ENCODE results near the gene MARCHF11.

DNA sequence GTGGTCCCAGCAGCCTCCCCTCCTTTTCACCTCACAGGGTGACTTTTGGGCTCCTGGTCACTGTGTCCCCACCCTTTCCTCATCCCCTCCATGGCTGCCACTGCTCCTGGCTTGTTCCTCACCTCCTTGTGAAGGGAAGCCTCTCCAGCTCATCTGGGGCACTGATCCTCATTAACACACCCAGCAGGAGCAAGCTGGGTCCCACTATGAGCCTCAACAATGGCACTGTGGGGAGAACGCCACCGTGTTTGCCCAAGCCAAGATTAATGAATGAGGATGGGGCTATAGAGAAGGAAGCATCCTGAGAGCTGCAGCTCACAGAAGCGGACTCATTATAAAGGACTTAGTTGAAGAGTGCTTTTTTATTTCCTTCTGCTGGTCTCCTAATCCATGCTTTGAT lies 118.4 kb downstream of the MARCHF11 start:
- TF ChIP-seq, protein P1, sequence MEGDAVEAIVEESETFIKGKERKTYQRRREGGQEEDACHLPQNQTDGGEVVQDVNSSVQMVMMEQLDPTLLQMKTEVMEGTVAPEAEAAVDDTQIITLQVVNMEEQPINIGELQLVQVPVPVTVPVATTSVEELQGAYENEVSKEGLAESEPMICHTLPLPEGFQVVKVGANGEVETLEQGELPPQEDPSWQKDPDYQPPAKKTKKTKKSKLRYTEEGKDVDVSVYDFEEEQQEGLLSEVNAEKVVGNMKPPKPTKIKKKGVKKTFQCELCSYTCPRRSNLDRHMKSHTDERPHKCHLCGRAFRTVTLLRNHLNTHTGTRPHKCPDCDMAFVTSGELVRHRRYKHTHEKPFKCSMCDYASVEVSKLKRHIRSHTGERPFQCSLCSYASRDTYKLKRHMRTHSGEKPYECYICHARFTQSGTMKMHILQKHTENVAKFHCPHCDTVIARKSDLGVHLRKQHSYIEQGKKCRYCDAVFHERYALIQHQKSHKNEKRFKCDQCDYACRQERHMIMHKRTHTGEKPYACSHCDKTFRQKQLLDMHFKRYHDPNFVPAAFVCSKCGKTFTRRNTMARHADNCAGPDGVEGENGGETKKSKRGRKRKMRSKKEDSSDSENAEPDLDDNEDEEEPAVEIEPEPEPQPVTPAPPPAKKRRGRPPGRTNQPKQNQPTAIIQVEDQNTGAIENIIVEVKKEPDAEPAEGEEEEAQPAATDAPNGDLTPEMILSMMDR (conservative IDR thresholded peaks at IDR 0.05; ENCODE audit: low read depth, low read length) = no peak
- no peak for TF ChIP-seq POLR2A (IDR thresholded peaks at IDR 0.05; ENCODE audit: low read depth, low read length)
- TF ChIP-seq, protein P2, sequence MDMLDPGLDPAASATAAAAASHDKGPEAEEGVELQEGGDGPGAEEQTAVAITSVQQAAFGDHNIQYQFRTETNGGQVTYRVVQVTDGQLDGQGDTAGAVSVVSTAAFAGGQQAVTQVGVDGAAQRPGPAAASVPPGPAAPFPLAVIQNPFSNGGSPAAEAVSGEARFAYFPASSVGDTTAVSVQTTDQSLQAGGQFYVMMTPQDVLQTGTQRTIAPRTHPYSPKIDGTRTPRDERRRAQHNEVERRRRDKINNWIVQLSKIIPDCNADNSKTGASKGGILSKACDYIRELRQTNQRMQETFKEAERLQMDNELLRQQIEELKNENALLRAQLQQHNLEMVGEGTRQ (IDR thresholded peaks at IDR 0.05; ENCODE audit: low read depth, low read length) = no peak
- no peak for TF ChIP-seq RCOR1 (IDR thresholded peaks at IDR 0.05; ENCODE audit: insufficient replicate concordance, low read length)
- TF ChIP-seq FOS (IDR thresholded peaks at IDR 0.05; ENCODE audit: low read depth, low read length) = no peak
- TF ChIP-seq RFX5 (IDR thresholded peaks at IDR 0.05; ENCODE audit: low read depth, low read length) = no peak
- no peak for TF ChIP-seq RAD21 (IDR thresholded peaks at IDR 0.05; ENCODE audit: low read length)
- no peak for TF ChIP-seq MAZ (IDR thresholded peaks at IDR 0.05; ENCODE audit: borderline replicate concordance, low read depth, low read length)
- no peak for TF ChIP-seq MXI1 (IDR thresholded peaks at IDR 0.05; ENCODE audit: borderline replicate concordance, low read depth, low read length)
- TF ChIP-seq CHD1 (IDR thresholded peaks at IDR 0.05; ENCODE audit: low read depth, low read length) = no peak
- TF ChIP-seq, protein P3, sequence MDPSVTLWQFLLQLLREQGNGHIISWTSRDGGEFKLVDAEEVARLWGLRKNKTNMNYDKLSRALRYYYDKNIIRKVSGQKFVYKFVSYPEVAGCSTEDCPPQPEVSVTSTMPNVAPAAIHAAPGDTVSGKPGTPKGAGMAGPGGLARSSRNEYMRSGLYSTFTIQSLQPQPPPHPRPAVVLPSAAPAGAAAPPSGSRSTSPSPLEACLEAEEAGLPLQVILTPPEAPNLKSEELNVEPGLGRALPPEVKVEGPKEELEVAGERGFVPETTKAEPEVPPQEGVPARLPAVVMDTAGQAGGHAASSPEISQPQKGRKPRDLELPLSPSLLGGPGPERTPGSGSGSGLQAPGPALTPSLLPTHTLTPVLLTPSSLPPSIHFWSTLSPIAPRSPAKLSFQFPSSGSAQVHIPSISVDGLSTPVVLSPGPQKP (IDR thresholded peaks at IDR 0.05; ENCODE audit: borderline replicate concordance, low read depth, low read length) = no peak
- no peak for TF ChIP-seq BHLHE40 (IDR thresholded peaks at IDR 0.05; ENCODE audit: low read depth, low read length)
- no peak for TF ChIP-seq SMC3 (IDR thresholded peaks at IDR 0.05; ENCODE audit: low read depth, low read length)
